WTC11 (cell line): ENCODE measurements around the gene GMPR.

Experiments used
- ARID4B ChIP-seq: sonication (generic); formaldehyde crosslinking; IDR thresholded peaks from 2 replicates; pipeline ENCODE4 v1.8.0; 2023; ENCODE audit warnings: missing genetic modification reagents, mild to moderate bottlenecking, borderline replicate concordance
- CREB1 ChIP-seq: sonication (generic); formaldehyde crosslinking; IDR thresholded peaks from 2 replicates; pipeline ENCODE4 v1.8.0; 2023; ENCODE audit warnings: mild to moderate bottlenecking, missing genetic modification reagents
- CREM ChIP-seq: sonication (generic); formaldehyde crosslinking; IDR thresholded peaks from 2 replicates; pipeline ENCODE4 v1.8.1; 2022; ENCODE audit warnings: mild to moderate bottlenecking, missing genetic modification reagents, moderate library complexity
- CTCF ChIP-seq: fragments of 200-600 bp; IDR thresholded peaks from 2 replicates; pipeline ENCODE4 v1.8.0; 2022; ENCODE audit warnings: antibody characterized with exemption
- ESRRA ChIP-seq: sonication (generic); formaldehyde crosslinking; IDR thresholded peaks from 2 replicates; pipeline ENCODE4 v1.8.1; 2022; ENCODE audit warnings: mild to moderate bottlenecking, missing genetic modification reagents, borderline replicate concordance
- NR2C2 ChIP-seq: sonication (generic); formaldehyde crosslinking; IDR thresholded peaks from 2 replicates; pipeline ENCODE4 v1.8.0; 2022; ENCODE audit warnings: mild to moderate bottlenecking, missing genetic modification reagents

- TF ChIP-seq CTCF: no peak
- no peak for TF ChIP-seq ARID4B (CRISPR knock-in tag)
- TF ChIP-seq NR2C2 (CRISPR knock-in tag): no peak
- no peak for TF ChIP-seq CREB1 (CRISPR knock-in tag)
- TF ChIP-seq ESRRA (CRISPR knock-in tag): no peak
- no peak for TF ChIP-seq CREM (CRISPR knock-in tag)
Observed at GRCh38 chr6:16241321-16241689, 2.9 kb downstream of the GMPR start.
